ENCODE measurements around the gene CCDC192. TPM values are rescaled to one million over a fixed set of nuclear protein-coding genes. Genes with fewer than 3 reads are reported as not detected.

CCDC192 gene
- total and polyA plus RNA-seq, 2 donors (not counting 3 experiments of a cell fraction or from before 2014, with no cell fraction given) = not detected

GRCh38 chr5:127940854-127941253 is 237.7 kb downstream of the CCDC192 start:
- intact Hi-C loops (cut with micrococcal nuclease) = no loop called here
- Histone ChIP-seq H3K27me3 (ENCODE audit: control insufficient read depth in 2 of 2, insufficient read depth in 2 of 2, low read length in 2 of 2) (no peaks in the 10 kb centered on the region), H3K9me1 (replicated peaks; ENCODE audit: control insufficient read depth, extremely low read depth, insufficient read depth, low read length) (no peaks in the 10 kb centered on the region), H3K9me3 (replicated peaks; ENCODE audit: control insufficient read depth, insufficient read depth, low read length) (no peaks in the 10 kb centered on the region), H2AFZ (ENCODE audit: low read depth, low read length) (no peak overlapping the region), H3K27ac (ENCODE audit: insufficient read depth, low read depth, low read length) (no peak overlapping the region), H3K9ac (replicated peaks; ENCODE audit: extremely low read depth, insufficient read depth, low read length) (no peak overlapping the region), H3K4me1 (ENCODE audit: control insufficient read depth, extremely low read depth, insufficient read depth, low read length) (peaks cover 8% of the 10 kb centered on the region), H3K4me2 (ENCODE audit: insufficient read depth, low read length) (no peak overlapping the region), H3K36me3 (ENCODE audit: control insufficient read depth in 2 of 2, extremely low read depth in 1 of 2, insufficient read depth in 2 of 2, low read length in 2 of 2) (no peaks in the 10 kb centered on the region), H3K4me3 (replicated peaks in 1 of 3; ENCODE audit: insufficient read depth in 1 of 3, low read depth in 1 of 3, low read length in 3 of 3) (no peak overlapping the region), H3K79me2 (ENCODE audit: control insufficient read depth, insufficient read depth, low read length) (no peaks in the 10 kb centered on the region), H4K20me1 (replicated peaks; ENCODE audit: control insufficient read depth, extremely low read depth, insufficient read depth, low read length) (no peaks in the 10 kb centered on the region)
- CTCF ChIA-PET = interaction anchor here (1.0 to 1.5 kb wide), 3 partner anchors 13 to 69 kb away, joined by 3 read pairs; no protein-coding TSS in a partner anchor
- FAIRE-seq (no peak), DNase-seq (ENCODE audit: low read depth, low spot score) (no peak)
- POLR2A ChIA-PET = no interaction called here
- TF ChIP-seq, protein P1, sequence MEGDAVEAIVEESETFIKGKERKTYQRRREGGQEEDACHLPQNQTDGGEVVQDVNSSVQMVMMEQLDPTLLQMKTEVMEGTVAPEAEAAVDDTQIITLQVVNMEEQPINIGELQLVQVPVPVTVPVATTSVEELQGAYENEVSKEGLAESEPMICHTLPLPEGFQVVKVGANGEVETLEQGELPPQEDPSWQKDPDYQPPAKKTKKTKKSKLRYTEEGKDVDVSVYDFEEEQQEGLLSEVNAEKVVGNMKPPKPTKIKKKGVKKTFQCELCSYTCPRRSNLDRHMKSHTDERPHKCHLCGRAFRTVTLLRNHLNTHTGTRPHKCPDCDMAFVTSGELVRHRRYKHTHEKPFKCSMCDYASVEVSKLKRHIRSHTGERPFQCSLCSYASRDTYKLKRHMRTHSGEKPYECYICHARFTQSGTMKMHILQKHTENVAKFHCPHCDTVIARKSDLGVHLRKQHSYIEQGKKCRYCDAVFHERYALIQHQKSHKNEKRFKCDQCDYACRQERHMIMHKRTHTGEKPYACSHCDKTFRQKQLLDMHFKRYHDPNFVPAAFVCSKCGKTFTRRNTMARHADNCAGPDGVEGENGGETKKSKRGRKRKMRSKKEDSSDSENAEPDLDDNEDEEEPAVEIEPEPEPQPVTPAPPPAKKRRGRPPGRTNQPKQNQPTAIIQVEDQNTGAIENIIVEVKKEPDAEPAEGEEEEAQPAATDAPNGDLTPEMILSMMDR (IDR thresholded peaks at IDR 0.05; ENCODE audit: extremely low read depth in 1 of 2, insufficient read depth in 1 of 2, low read depth in 1 of 2, low read length in 2 of 2) = no peak
- BruUV-seq (replicated peaks) = no TSS peak
- dilution Hi-C loops (cut with MboI; ENCODE audit: extremely low pct_ligation_motif_present, low sequenced_read_pairs) = no loop called here

DNA sequence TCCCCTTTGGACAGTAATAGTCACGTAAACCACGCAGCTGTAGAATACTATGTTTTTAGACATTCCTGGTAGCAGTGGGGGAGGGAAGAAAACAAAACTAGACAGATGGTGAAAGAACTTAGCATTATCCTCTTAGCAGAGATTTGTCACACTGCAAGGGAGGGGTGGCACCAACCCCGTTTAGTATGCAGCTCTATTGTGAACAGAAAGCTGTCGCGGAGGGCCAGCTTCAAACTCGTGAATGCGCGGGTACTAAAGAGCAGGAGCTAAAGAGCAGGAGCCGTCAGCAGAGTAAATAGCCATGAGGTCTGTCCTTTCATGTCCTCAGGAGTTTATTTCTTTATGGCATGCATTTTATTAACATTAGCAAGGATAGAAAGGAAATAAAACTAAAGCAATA is 238.5 kb downstream of the CCDC192 start:
- H4K20me1 ChIP-seq (replicated peaks; ENCODE audit: control insufficient read depth, extremely low read depth, insufficient read depth, low read length) = no peaks in the 10 kb centered on the region
- CTCF ChIA-PET = interaction anchor here (0.8 to 1.0 kb wide), 3 partner anchors 18 to 86 kb away, joined by 3 read pairs; no protein-coding TSS in a partner anchor
- no peaks in the 10 kb centered on the region for H3K79me2 ChIP-seq (ENCODE audit: control insufficient read depth, insufficient read depth, low read length)
- FAIRE-seq (no peak), DNase-seq (ENCODE audit: low read depth, low spot score) (no peak)
- no peak overlapping the region for H3K4me3 ChIP-seq (replicated peaks in 1 of 3; ENCODE audit: insufficient read depth in 1 of 3, low read depth in 1 of 3, low read length in 3 of 3)
- no peak overlapping the region for H3K27ac ChIP-seq (ENCODE audit: insufficient read depth, low read depth, low read length)
- no peaks in the 10 kb centered on the region for H3K36me3 ChIP-seq (ENCODE audit: control insufficient read depth in 2 of 2, extremely low read depth in 1 of 2, insufficient read depth in 2 of 2, low read length in 2 of 2)
- intact Hi-C loops (cut with micrococcal nuclease) (loop anchor here (1.0 kb wide), 1 partner anchor 18 kb away; no protein-coding TSS in a partner anchor), dilution Hi-C loops (cut with MboI; ENCODE audit: extremely low pct_ligation_motif_present, low sequenced_read_pairs) (no loop called here)
- H2AFZ ChIP-seq (ENCODE audit: low read depth, low read length) = no peak overlapping the region
- no peak overlapping the region for H3K4me2 ChIP-seq (ENCODE audit: insufficient read depth, low read length)
- POLR2A ChIA-PET = no interaction called here
- H3K9me3 ChIP-seq (replicated peaks; ENCODE audit: control insufficient read depth, insufficient read depth, low read length) = no peaks in the 10 kb centered on the region
- no TSS peak for BruUV-seq (replicated peaks)
- H3K4me1 ChIP-seq (ENCODE audit: control insufficient read depth, extremely low read depth, insufficient read depth, low read length) = peaks cover 8% of the 10 kb centered on the region
- no peak overlapping the region for H3K9ac ChIP-seq (replicated peaks; ENCODE audit: extremely low read depth, insufficient read depth, low read length)
- no peaks in the 10 kb centered on the region for H3K9me1 ChIP-seq (replicated peaks; ENCODE audit: control insufficient read depth, extremely low read depth, insufficient read depth, low read length)
- H3K27me3 ChIP-seq (ENCODE audit: control insufficient read depth in 2 of 2, insufficient read depth in 2 of 2, low read length in 2 of 2) = no peaks in the 10 kb centered on the region
- TF ChIP-seq MYC (IDR thresholded peaks at IDR 0.05; ENCODE audit: low read depth, low read length) (no peak), JUN (IDR thresholded peaks at IDR 0.05; ENCODE audit: borderline replicate concordance, insufficient read depth, insufficient read length, low read depth) (no peak), EZH2 (IDR thresholded peaks at IDR 0.05; ENCODE audit: borderline replicate concordance, low read depth, low read length, severe bottlenecking) (no peak), POLR2A (IDR thresholded peaks at IDR 0.05; ENCODE audit: low read depth, low read length) (no peak), FOS (IDR thresholded peaks at IDR 0.05; ENCODE audit: borderline replicate concordance, insufficient read depth, low read length) (no peak), GATA2 (IDR thresholded peaks at IDR 0.05; ENCODE audit: insufficient read depth, insufficient read length, low read depth, low read length) (no peak), POLR2AphosphoS5 (IDR thresholded peaks at IDR 0.05; ENCODE audit: insufficient read depth, low read depth, low read length) (no peak)
- TF ChIP-seq, protein P2, sequence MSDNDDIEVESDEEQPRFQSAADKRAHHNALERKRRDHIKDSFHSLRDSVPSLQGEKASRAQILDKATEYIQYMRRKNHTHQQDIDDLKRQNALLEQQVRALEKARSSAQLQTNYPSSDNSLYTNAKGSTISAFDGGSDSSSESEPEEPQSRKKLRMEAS (IDR thresholded peaks at IDR 0.05; ENCODE audit: insufficient read depth, insufficient read length) = no peak
- TF ChIP-seq, protein P1 (IDR thresholded peaks at IDR 0.05; ENCODE audit: extremely low read depth in 1 of 2, insufficient read depth in 1 of 2, low read depth in 1 of 2, low read length in 2 of 2) = no peak

Data from endothelial cell of umbilical vein (primary cell).